HEK293 (cell line): ENCODE results near the gene PPP1R18.

Experiments used
- CTCF ChIP-seq: fragments of 450-650 bp; formaldehyde crosslinking; IDR thresholded peaks from 2 replicates; pipeline ENCODE4 v1.5.1; 2016; ENCODE audit warnings: missing biosample characterization, missing genetic modification characterization
- REST ChIP-seq: fragments of 450-650 bp; formaldehyde crosslinking; IDR thresholded peaks from 2 replicates; pipeline ENCODE4 v1.5.1; 2016; ENCODE audit warnings: missing biosample characterization, missing genetic modification characterization
- ZNF274 ChIP-seq, 2 experiments: fragments of 200-500 bp in 1 of 2; fragments of 450-650 bp in 1 of 2; sonication (Bioruptor generic) in 1 of 2; formaldehyde crosslinking in 1 of 2; IDR thresholded peaks; 2 replicates each; pipeline versions ENCODE4 v1.5.1 to v1.6.1; 2014 to 2016; ENCODE audit warnings: borderline replicate concordance in 1 of 2, inconsistent platforms in 1 of 2, low read length in 1 of 2, missing biosample characterization in 1 of 2, missing genetic modification characterization in 1 of 2
- ZNF335 ChIP-seq: fragments of 450-650 bp; formaldehyde crosslinking; conservative IDR thresholded peaks from 2 replicates; pipeline ENCODE4 v1.5.1; 2016; ENCODE audit warnings: missing biosample characterization, missing genetic modification characterization
- ZNF350 ChIP-seq: fragments of 450-650 bp; formaldehyde crosslinking; IDR thresholded peaks from 2 replicates; pipeline ENCODE4 v1.5.0; 2017; ENCODE audit warnings: missing biosample characterization, mild to moderate bottlenecking, missing genetic modification characterization
- ZNF529 ChIP-seq: fragments of 450-650 bp; formaldehyde crosslinking; IDR thresholded peaks from 2 replicates; pipeline ENCODE4 v1.5.1; 2017; ENCODE audit warnings: missing genetic modification characterization, missing biosample characterization; ENCODE audit not compliant: insufficient replicate concordance
- ZNF530 ChIP-seq: fragments of 450-650 bp; formaldehyde crosslinking; IDR thresholded peaks from 2 replicates; pipeline ENCODE4 v1.5.1; 2016; ENCODE audit warnings: low read depth, missing biosample characterization, missing genetic modification characterization
- ZNF596 ChIP-seq: fragments of 450-650 bp; IDR thresholded peaks from 2 replicates; pipeline ENCODE4 v1.5.0; 2018; ENCODE audit warnings: missing biosample characterization, mild to moderate bottlenecking, missing genetic modification characterization, moderate library complexity
- ZNF621 ChIP-seq: fragments of 450-650 bp; formaldehyde crosslinking; IDR thresholded peaks from 2 replicates; pipeline ENCODE4 v1.5.1; 2017; ENCODE audit warnings: missing biosample characterization, missing genetic modification characterization
- ZNF707 ChIP-seq: fragments of 450-650 bp; formaldehyde crosslinking; IDR thresholded peaks from 2 replicates; pipeline ENCODE4 v1.5.1; 2016; ENCODE audit warnings: missing biosample characterization, missing genetic modification characterization
- TF ChIP-seq, protein P1 (sequence below): fragments of 450-650 bp; formaldehyde crosslinking; IDR thresholded peaks from 2 replicates; pipeline ENCODE4 v1.5.1; 2016; ENCODE audit warnings: missing biosample characterization, missing genetic modification characterization
- TF ChIP-seq, protein P2 (sequence below): fragments of 450-650 bp; formaldehyde crosslinking; IDR thresholded peaks from 2 replicates; pipeline ENCODE4 v1.5.1; 2017; ENCODE audit warnings: missing biosample characterization, missing genetic modification characterization
- TF ChIP-seq, protein P3 (sequence below): fragments of 450-650 bp; formaldehyde crosslinking; IDR thresholded peaks from 2 replicates; pipeline ENCODE4 v1.5.1; 2016; ENCODE audit warnings: missing biosample characterization, missing genetic modification characterization, low read depth

- TF ChIP-seq ZNF596 (no peak), CTCF (tag by site-specific recombination) (no peak), ZNF350 (tag by site-specific recombination) (no peak), ZNF707 (tag by site-specific recombination) (no peak), ZNF529 (tag by site-specific recombination) (no peak), ZNF621 (no peak), REST (tag by site-specific recombination) (no peak), ZNF274 (IDR thresholded peaks at IDR 0.05; ENCODE audit: low read length) (no peak), ZNF274 (tag by site-specific recombination; IDR thresholded peaks at IDR 0.05; ENCODE audit: borderline replicate concordance) (no peak), ZNF335 (tag by site-specific recombination) (no peak), ZNF530 (no peak)
- TF ChIP-seq, protein P1, sequence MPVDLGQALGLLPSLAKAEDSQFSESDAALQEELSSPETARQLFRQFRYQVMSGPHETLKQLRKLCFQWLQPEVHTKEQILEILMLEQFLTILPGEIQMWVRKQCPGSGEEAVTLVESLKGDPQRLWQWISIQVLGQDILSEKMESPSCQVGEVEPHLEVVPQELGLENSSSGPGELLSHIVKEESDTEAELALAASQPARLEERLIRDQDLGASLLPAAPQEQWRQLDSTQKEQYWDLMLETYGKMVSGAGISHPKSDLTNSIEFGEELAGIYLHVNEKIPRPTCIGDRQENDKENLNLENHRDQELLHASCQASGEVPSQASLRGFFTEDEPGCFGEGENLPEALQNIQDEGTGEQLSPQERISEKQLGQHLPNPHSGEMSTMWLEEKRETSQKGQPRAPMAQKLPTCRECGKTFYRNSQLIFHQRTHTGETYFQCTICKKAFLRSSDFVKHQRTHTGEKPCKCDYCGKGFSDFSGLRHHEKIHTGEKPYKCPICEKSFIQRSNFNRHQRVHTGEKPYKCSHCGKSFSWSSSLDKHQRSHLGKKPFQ (tag by site-specific recombination), result no peak
- TF ChIP-seq, protein P2, sequence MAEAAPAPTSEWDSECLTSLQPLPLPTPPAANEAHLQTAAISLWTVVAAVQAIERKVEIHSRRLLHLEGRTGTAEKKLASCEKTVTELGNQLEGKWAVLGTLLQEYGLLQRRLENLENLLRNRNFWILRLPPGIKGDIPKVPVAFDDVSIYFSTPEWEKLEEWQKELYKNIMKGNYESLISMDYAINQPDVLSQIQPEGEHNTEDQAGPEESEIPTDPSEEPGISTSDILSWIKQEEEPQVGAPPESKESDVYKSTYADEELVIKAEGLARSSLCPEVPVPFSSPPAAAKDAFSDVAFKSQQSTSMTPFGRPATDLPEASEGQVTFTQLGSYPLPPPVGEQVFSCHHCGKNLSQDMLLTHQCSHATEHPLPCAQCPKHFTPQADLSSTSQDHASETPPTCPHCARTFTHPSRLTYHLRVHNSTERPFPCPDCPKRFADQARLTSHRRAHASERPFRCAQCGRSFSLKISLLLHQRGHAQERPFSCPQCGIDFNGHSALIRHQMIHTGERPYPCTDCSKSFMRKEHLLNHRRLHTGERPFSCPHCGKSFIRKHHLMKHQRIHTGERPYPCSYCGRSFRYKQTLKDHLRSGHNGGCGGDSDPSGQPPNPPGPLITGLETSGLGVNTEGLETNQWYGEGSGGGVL, result no peak
- TF ChIP-seq, protein P3, sequence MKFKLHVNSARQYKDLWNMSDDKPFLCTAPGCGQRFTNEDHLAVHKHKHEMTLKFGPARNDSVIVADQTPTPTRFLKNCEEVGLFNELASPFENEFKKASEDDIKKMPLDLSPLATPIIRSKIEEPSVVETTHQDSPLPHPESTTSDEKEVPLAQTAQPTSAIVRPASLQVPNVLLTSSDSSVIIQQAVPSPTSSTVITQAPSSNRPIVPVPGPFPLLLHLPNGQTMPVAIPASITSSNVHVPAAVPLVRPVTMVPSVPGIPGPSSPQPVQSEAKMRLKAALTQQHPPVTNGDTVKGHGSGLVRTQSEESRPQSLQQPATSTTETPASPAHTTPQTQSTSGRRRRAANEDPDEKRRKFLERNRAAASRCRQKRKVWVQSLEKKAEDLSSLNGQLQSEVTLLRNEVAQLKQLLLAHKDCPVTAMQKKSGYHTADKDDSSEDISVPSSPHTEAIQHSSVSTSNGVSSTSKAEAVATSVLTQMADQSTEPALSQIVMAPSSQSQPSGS (tag by site-specific recombination), result no peak
These were observed 46.0 kb downstream of the PPP1R18 start for GRCh38 chr6:30640481-30640880.
